ENCODE measurements around the gene VPS4A. TPM values are rescaled to one million over a fixed set of nuclear protein-coding genes. Genes with fewer than 3 reads are reported as not detected.

VPS4A gene
- total RNA-seq: 37.9 and 42.4 TPM in 2 replicates

DNA sequence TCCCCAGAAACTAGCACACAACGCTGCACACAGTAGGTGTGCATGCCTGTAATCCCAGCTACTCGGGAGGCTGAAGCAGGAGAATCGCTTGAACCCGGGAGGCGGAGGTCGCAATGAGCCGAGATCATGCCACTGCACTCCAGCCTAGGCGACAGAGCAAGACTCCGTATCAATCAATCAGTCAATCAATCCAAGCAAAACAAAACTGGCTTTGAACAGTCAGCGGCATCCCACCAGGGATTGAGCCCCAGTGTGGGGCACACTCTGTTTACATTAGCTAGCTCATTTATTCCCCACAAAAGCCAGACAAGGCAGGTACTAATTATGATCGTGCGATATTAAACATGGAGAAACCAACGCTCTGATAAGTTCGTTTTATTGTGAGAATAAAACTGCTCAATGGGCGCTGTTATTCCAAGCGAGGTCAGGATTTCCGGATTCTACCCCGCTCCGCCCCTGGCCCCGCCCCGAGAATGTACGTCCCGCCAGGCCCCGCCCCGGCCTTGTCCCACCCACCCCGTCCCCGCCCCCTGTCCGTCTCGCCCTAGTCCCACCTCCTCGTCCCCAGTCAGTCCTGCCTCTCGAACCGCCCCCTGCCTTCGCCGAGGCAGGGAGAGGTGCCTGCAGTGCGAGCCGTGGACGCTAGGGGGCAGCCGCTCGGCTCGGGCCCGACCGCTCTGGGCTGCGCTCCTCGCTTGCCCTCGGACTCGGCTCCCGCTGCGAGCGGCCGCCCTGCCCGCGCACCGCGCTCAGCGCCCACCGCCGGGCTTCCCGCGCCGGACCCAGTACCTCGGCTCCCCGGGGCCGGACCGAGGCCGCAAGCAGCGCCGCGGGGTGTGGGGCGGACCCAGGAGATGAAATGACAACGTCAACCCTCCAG lies at the start of gene VPS4A:
TSS of gene VPS4A (plus strand) at position 698 of the 880 bp plus-strand sequence. CDS start at position 860, 162 bp downstream.
- Mint-ChIP-seq H3K4me1 (ENCODE audit: low read depth) (peaks cover 23% of the 10 kb centered on the region), H3K4me3 (peak within 1 kb of the TSS; percentile 99), H3K36me3 (ENCODE audit: low read depth) (peaks cover 22% of the 10 kb centered on the region), H3K27ac (peak within 1 kb of the TSS; percentile 96), H3K9me3 (no peaks in the 10 kb centered on the region), H3K27me3 (ENCODE audit: insufficient read depth) (no peaks in the 10 kb centered on the region)
- DNase-seq (ENCODE audit: low spot score): peak; percentile 98
- intact Hi-C loops (cut with micrococcal nuclease): loop anchor here (1.0 to 5.0 kb wide), 10 partner anchors 19 to 1224 kb away; partner anchors contain the start of genes CHTF8, COG8, NFATC3 and NIP7

DNA sequence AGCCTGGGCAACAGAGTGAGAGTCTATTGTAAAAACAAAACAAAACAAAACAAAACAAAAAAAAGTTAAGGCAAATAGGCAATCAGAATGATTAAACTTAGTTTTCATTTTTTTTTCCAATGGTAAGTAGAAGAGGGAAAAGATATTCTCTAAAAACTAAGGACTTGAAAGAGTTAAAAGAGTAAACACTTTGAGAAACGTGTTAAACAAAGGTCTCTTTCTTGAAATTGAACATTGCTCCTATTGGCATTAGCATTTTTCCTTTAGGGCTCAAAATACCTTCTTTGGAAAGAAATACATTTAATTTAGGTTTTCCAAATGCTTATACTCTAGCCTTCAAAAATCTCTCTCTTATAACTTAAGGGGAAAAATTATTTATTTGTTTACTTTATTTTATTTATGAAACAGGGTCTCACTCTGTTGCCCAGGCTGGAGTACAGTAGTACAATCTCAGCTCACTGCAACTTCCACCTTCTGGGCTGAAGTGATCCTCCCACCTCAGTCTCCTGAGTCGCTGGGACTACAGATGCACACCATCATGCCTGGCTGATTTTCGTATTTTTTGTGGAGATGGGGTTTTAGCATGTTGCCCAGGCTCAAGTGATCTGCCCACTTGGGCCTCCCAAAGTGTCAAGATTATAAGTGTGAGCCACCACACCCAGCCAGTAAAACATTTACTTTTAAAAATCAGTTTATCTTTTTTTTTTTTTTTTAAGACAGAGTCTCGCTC lies 44.7 kb upstream of the VPS4A start:
- H3K4me1 Mint-ChIP-seq (ENCODE audit: low read depth): peaks cover 5% of the 10 kb centered on the region
- no peaks in the 10 kb centered on the region for H3K27me3 Mint-ChIP-seq (ENCODE audit: insufficient read depth)
- H3K36me3 Mint-ChIP-seq (ENCODE audit: low read depth): peaks cover 16% of the 10 kb centered on the region
- no peak for DNase-seq (ENCODE audit: low spot score)
- H3K9me3 Mint-ChIP-seq: no peaks in the 10 kb centered on the region
- no peak overlapping the region for H3K4me3 Mint-ChIP-seq
- H3K27ac Mint-ChIP-seq: no peak overlapping the region
- intact Hi-C loops (cut with micrococcal nuclease): no loop called here

DNA sequence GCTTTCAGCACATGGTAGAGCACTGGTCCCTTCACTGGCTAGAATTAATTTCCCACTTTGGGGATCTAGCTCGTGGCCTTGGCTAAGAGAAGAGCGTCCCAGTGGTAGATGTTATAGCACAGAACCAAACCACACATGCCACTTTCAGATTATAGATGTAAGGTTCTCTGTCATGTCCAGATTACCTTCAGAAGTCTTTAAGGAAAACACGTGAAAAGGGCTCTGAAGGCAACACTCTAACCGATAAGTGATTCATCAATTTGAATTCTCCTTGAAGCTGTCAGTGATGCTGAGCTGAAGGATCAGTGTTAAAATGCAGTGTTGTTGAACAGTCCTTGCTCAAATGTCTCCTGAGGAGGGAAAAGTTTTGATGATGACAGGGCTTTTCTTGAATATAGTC lies 43.5 kb upstream of the VPS4A start:
- DNase-seq (ENCODE audit: low spot score): no peak
- Mint-ChIP-seq H3K27ac (no peak overlapping the region), H3K4me1 (ENCODE audit: low read depth) (peaks cover 5% of the 10 kb centered on the region), H3K4me3 (no peak overlapping the region), H3K9me3 (no peaks in the 10 kb centered on the region), H3K27me3 (ENCODE audit: insufficient read depth) (no peaks in the 10 kb centered on the region), H3K36me3 (ENCODE audit: low read depth) (peaks cover 16% of the 10 kb centered on the region)
- intact Hi-C loops (cut with micrococcal nuclease): no loop called here

DNA sequence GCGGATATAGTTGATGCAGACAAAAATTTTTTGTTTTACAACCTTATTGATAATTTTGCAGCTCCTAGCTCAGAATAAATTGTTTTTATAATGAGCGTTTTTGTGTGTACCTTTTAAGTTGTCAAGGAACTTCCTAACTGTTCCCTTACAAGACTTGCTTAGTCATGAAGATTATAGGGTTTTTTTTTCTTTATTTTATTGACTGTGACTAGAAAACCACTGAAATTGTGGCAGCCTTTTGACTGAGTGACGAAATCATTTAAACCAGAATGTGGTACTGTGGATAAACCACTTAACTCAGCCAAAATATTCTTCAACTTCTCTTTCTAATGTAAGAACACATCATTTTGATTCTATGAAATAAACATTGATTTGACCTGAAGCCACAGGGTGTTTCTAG lies 40.8 kb upstream of the VPS4A start:
- H3K27ac Mint-ChIP-seq: no peak overlapping the region
- intact Hi-C loops (cut with micrococcal nuclease): no loop called here
- no peak for DNase-seq (ENCODE audit: low spot score)
- peaks cover 5% of the 10 kb centered on the region for H3K4me1 Mint-ChIP-seq (ENCODE audit: low read depth)
- H3K4me3 Mint-ChIP-seq: no peak overlapping the region
- no peaks in the 10 kb centered on the region for H3K9me3 Mint-ChIP-seq
- peaks cover 18% of the 10 kb centered on the region for H3K36me3 Mint-ChIP-seq (ENCODE audit: low read depth)
- H3K27me3 Mint-ChIP-seq (ENCODE audit: insufficient read depth): no peaks in the 10 kb centered on the region

DNA sequence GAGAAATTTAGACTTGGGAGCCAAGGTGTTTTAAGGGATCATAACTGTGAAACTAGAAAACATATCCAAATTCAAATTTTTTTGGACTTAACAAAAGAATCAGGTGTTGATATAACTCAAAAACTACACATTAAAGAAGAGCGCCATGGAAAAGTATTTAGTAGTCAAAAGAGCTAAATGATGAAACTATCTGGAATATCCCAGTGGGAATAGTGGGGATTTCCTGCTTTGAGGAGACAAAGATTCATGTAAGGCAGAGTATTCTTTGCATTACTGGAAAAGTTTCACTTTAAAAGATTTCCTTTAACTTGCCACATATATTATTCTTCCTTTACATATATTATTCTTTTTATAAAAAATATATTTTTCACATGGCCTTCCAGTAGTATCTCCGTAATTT lies 40.3 kb upstream of the VPS4A start:
- peaks cover 5% of the 10 kb centered on the region for H3K4me1 Mint-ChIP-seq (ENCODE audit: low read depth)
- H3K36me3 Mint-ChIP-seq (ENCODE audit: low read depth): peaks cover 18% of the 10 kb centered on the region
- H3K27me3 Mint-ChIP-seq (ENCODE audit: insufficient read depth): no peaks in the 10 kb centered on the region
- no peaks in the 10 kb centered on the region for H3K9me3 Mint-ChIP-seq
- intact Hi-C loops (cut with micrococcal nuclease): no loop called here
- DNase-seq (ENCODE audit: low spot score): no peak
- no peak overlapping the region for H3K4me3 Mint-ChIP-seq
- no peak overlapping the region for H3K27ac Mint-ChIP-seq

DNA sequence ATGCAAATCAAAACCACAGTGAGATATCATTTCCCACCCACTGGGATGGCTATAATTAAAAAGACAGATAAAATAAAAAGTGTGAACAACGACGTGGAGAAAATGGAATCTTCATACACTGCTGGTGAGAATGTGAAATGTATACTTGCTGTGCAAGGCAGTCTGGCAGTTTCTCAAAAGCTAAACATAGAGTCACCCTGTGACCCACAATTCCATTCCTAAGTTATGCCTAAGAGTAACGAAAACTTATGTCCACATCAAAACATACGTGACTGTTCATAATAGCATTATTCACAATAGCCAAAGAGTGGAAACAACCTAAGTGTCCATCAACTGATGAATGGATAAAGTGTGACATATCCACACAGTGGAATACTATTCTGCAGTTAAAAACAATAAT lies 38.1 kb upstream of the VPS4A start:
- no peaks in the 10 kb centered on the region for H3K27me3 Mint-ChIP-seq (ENCODE audit: insufficient read depth)
- H3K9me3 Mint-ChIP-seq: no peaks in the 10 kb centered on the region
- peaks cover 17% of the 10 kb centered on the region for H3K36me3 Mint-ChIP-seq (ENCODE audit: low read depth)
- no peak overlapping the region for H3K27ac Mint-ChIP-seq
- H3K4me1 Mint-ChIP-seq (ENCODE audit: low read depth): peaks cover 5% of the 10 kb centered on the region
- DNase-seq (ENCODE audit: low spot score): no peak
- no peak overlapping the region for H3K4me3 Mint-ChIP-seq
- intact Hi-C loops (cut with micrococcal nuclease): no loop called here

DNA sequence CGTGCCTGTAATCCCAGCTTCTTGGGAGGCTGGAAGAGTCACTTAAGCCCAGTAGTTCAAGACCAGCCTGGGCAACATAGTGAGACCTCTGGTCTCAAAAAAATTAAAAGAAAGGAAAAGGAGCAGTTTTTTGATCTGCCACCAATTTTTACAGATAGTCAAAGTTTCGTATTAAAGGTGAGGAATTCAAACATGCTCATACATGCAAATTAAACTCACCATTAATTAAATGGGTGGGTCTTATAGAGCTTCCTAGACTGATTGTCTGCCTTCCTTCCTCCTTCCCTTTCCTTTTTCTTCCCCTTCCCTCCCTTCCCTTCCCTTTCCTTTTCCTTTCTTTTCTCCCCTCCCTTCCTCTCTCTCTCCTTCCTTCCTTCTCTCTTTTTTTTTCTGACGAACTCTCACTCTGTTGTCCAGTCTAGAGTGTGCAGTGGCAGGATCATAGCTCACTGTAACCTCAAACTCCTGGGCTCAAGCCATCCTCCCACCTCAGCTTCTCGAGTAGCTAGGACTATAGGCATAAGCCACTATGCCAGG lies 36.4 kb upstream of the VPS4A start:
- Mint-ChIP-seq H3K4me1 (ENCODE audit: low read depth) (peaks cover 5% of the 10 kb centered on the region), H3K4me3 (no peak overlapping the region), H3K9me3 (no peaks in the 10 kb centered on the region), H3K27ac (no peak overlapping the region), H3K27me3 (ENCODE audit: insufficient read depth) (no peaks in the 10 kb centered on the region), H3K36me3 (ENCODE audit: low read depth) (peaks cover 15% of the 10 kb centered on the region)
- intact Hi-C loops (cut with micrococcal nuclease): no loop called here
- DNase-seq (ENCODE audit: low spot score): no peak

DNA sequence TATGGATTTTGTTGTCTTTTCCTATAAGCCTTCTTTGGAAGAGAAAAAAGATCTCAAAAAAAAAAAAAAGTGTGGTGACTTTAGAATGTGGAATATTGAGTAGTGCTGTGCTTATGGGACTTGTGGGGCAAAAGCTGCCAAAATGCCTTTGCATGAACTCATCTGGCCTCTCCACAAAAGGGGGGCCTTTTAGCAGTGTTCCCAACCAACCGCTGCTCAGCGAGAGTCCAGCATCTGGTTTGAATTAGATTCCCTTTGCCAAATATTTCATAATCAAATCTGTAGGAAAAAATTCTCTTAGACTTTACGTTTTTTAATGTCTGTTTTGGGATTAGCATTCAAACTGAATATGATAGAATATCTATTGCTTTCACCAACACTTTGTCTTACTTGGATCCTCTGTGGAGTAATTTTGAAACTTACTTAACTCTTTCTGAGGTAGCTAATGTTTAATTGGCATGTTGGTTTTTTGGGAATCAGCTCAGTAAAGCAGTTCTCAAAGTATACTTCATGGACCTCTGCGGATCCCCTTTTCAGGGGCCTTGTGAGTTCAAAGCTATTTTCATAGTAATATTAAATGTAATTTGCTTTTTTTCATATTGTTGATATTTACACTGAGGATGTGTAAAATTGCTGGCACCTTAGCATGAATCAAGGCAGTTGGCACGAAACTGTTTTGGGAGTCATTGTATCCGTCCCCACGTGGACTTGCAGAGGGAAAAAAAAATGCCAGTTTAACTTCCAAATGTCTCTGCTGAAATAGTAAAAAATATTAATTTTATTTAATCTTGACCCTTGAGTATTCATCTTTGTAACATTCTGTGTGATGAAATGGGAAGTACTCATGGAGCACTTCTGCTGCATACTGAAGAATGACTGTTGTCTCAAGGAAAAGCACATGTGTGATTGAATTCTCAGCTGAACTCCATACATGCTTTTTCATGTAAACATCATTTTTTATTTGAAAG lies 34.7 kb upstream of the VPS4A start:
- no peak overlapping the region for H3K27ac Mint-ChIP-seq
- no peaks in the 10 kb centered on the region for H3K4me1 Mint-ChIP-seq (ENCODE audit: low read depth)
- H3K27me3 Mint-ChIP-seq (ENCODE audit: insufficient read depth): no peaks in the 10 kb centered on the region
- no peaks in the 10 kb centered on the region for H3K9me3 Mint-ChIP-seq
- DNase-seq (ENCODE audit: low spot score): no peak
- H3K36me3 Mint-ChIP-seq (ENCODE audit: low read depth): peaks cover 7% of the 10 kb centered on the region
- intact Hi-C loops (cut with micrococcal nuclease): no loop called here
- no peak overlapping the region for H3K4me3 Mint-ChIP-seq

DNA sequence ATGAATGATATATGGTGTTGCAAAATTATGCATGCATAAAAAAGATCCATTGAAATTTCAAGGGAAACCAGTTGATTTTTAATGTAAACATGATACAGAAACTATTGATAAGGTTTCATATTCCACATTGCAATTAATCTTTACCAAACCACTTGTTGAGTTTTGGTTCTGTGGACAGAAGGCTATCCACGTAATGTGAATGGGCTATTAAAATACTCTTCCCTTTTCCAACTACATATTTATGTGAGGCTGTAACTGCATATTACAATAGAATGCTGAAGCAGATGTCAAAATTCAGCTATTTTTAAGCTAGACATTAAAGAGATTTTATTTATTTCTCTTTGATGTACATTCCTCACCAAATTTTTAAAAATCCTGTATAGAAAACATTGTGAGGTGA lies 33.7 kb upstream of the VPS4A start:
- no peak for DNase-seq (ENCODE audit: low spot score)
- Mint-ChIP-seq H3K4me1 (ENCODE audit: low read depth) (no peaks in the 10 kb centered on the region), H3K4me3 (no peak overlapping the region), H3K9me3 (no peaks in the 10 kb centered on the region), H3K36me3 (ENCODE audit: low read depth) (peaks cover 5% of the 10 kb centered on the region), H3K27ac (no peak overlapping the region), H3K27me3 (ENCODE audit: insufficient read depth) (no peaks in the 10 kb centered on the region)
- intact Hi-C loops (cut with micrococcal nuclease): no loop called here

DNA sequence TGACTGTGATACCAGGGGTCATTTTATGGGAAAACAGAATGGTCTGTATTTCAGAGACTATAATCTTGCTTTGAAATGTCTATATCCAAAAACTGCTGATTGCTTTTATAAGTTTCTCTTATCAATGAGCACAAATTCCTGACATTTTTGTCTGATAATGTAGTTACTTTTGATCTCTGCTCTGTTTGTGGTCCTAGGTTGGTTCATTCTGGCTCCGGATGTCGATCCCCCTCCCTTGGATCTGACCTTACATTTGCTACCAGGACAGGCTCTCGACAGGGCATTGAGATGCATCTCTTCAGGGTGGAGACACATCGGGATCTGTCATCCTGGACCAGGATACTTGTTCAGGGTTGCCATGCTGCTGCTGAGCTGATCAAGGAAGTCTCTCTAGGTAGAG lies 27.3 kb upstream of the VPS4A start:
- Mint-ChIP-seq H3K9me3 (no peaks in the 10 kb centered on the region), H3K4me3 (no peak overlapping the region), H3K36me3 (ENCODE audit: low read depth) (peaks cover 3% of the 10 kb centered on the region), H3K27me3 (ENCODE audit: insufficient read depth) (no peaks in the 10 kb centered on the region), H3K27ac (no peak overlapping the region), H3K4me1 (ENCODE audit: low read depth) (peaks cover 5% of the 10 kb centered on the region)
- intact Hi-C loops (cut with micrococcal nuclease): no loop called here
- no peak for DNase-seq (ENCODE audit: low spot score)

DNA sequence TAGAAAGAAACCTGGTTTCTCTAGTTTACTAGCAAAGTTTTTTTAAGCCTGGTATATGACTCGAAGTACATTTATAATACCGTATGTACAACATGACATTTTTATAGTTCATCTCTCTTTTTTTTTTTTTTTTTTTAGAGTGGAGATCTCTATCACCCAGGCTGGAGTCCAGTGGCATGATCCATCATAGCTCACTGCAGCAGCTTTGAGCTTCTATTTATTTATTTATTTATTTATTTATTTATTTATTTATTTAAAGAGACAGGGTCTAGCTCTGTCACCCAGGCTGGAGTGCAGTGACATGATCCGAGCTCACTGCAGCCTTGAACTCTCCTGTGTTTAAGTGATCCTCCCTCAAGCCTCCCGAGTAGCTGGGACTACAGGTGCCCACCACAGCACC lies 25.9 kb upstream of the VPS4A start:
- H3K9me3 Mint-ChIP-seq: no peaks in the 10 kb centered on the region
- intact Hi-C loops (cut with micrococcal nuclease): loop anchor here (5.0 kb wide), 2 partner anchors 118 to 438 kb away; no protein-coding TSS in a partner anchor
- H3K4me1 Mint-ChIP-seq (ENCODE audit: low read depth): peaks cover 5% of the 10 kb centered on the region
- H3K4me3 Mint-ChIP-seq: no peak overlapping the region
- H3K27me3 Mint-ChIP-seq (ENCODE audit: insufficient read depth): no peaks in the 10 kb centered on the region
- no peak overlapping the region for H3K27ac Mint-ChIP-seq
- DNase-seq (ENCODE audit: low spot score): no peak
- peaks cover 3% of the 10 kb centered on the region for H3K36me3 Mint-ChIP-seq (ENCODE audit: low read depth)
